NCI-H2107 (cell line): ENCODE data around the gene OPRD1.
"Not testable (repeated sequence)": the region's sequence is repeated elsewhere in the genome, so short reads cannot be mapped to it uniquely, and the experiment has no call there.

Source experiments
- DNase-seq: peaks from one replicate; lab custom pipeline; 2025; lab: John Stamatoyannopoulos, UW

OPRD1 gene

GRCh38 chr1:28811766-28812668, at the start of gene OPRD1:
Gene OPRD1, plus strand, starts transcription at chr1:28812170. Its CDS starts 214 bp downstream, at chr1:28812384.
- DNase-seq, result no peak

DNA sequence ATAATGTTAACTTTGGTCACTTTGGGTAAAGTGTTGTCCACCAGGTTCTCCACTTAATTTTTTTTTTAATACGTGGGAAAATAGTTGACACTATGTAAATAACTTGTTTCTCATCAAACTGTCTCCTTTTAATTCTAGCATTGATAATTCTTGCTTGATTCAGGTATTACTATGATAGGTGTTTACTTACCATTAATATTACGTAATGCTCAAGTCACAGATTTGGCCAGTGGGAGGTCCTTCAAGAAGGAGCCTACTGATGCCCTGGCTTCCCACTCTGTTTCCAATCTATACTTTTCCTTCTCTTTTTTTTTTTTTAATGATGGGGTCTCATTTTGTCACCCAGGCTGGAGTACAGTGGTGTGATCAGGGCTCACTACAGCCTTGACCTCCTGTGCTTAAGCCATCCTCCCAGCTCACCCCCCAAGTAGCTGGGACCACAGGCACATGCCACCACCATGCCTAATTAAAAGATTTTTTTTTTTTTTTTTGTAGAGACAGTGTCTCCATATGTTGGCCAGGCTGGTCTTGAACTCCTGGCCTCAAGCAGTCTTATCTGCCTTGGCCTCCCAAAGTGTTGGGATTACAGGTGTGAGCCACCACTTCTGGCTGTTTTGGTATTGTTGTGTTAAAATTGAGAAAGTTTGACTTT, 45.3 kb upstream of the OPRD1 start:
- DNase-seq, result no peak

- DNase-seq, result no peak
These were observed 41.3 kb upstream of the OPRD1 start for GRCh38 chr1:28770601-28771165.

DNA sequence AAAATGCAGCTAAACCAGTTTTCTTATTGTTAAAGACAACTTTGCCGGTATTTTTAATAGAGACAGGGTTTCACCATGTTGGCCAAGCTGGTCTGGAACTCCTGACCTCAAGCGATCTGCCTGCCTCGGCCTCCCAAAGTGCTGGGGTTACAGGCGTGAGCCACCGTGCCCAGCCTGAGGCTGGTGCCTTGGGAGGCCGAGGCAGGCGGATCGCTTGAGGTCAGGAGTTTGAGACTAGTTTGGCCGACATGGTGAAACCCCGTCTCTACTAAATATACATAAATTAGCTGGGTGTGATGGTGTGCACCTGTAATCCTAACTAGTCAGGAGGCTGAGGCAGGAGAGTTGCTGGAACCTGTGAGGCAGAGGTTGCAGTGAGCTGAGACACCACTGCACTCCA, 40.0 kb upstream of the OPRD1 start:
- DNase-seq, result not testable (repeated sequence)

GRCh38 chr1:28773105-28773504, 38.9 kb upstream of the OPRD1 start:
- no peak for DNase-seq

DNA sequence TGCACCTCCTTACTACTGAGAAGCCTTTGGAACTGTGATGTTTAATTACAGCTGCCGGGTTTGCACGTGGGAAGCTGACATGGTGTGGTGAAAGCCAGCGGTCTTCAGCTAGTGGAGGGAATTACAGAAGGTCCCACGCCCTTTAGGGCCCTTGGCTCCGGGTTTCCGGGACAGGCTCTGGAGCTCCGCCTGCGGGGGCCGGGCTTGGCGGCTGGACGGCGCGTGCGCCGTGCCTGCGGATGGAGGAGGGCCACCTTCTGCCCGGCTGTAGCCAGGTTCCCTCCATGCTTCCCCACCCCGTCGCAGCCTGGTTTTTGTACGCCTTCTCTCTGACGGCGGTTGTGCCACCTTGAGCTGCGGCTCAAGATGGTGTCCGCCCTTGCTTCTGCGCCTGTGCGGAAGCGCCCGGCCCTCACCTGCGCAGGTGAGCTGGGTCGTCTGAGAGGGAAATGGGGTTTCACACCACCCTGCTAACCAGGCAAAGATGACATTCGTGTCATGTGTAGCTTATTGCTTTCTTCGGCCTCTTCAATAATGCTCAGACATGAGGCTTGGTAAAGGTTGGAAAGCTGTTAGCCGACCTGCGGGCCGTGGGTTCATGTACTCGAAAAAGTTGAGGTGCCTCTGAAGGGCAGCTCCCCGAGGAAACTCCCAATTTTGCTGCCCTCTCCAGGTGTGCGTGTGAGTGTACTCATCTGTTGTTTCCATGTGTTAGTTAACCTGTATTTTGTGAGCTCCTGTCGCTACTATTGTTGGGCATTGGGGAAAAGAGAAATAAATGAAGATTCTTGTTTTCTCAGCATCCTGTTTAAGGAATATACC, 36.6 kb upstream of the OPRD1 start:
- peak; percentile 77 for DNase-seq

- no peak for DNase-seq
These were observed 35.6 kb upstream of the OPRD1 start for GRCh38 chr1:28776341-28776740.

DNA sequence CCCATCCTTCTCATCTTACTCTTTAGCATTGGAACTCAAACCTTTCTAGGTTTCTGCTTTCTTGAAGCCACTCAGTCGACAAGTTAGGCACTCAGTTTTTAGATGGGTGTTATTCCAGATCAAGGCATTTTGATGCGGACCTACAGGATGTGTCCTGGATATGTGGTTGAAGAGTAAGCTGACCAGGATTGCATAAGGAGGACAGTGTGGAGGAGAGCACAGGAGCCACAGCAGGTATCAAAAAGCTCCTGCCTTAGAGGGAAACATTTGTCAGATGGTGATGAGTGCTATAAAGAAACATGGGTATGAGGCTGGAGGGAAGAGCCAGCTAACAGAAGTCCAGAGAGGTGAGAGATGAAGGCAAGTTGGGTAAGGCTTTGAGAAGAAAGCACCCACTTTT, 33.9 kb upstream of the OPRD1 start:
- DNase-seq, result no peak

GRCh38 chr1:28779751-28780408, 32.1 kb upstream of the OPRD1 start:
- DNase-seq, result no peak

DNA sequence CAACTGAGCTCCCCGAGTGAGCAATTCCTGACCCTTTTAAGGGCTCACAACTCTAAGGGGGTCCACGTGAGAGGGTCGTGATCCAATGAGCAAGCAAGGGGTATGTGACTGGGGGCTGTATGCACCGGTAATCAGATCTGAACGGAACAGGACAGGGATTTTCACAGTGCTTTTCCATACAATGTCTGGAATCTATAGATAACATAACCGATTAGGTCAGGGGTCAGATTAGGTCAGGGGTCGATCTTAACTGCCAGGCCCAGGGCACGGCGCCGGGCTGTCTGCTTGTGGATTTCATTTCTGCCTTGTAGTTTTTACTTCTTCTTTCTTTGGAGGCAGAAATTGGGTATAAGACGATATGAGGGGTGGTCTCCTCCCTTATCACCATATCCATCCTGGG, 30.7 kb upstream of the OPRD1 start:
- DNase-seq, result no peak

GRCh38 chr1:28782011-28782410, 30.0 kb upstream of the OPRD1 start:
- DNase-seq, result no peak

DNA sequence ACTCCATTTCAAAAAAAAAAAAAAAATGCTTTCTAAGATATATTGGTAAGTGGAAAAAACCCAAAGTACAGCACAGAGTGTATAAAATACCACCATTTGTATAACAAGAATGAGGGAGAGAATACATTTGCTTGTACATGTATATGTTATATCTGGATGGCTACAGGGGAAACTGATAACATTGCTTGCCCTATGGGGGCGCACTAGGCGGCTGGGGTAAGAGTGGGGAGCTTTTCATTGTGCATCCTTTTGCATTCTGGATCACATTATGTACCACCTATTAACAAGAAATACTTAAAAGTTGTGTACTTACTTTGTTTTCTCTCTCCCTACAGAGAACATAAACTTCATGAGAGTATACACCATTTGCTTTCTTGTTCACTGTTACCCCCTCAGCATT, 28.6 kb upstream of the OPRD1 start:
- DNase-seq, result no peak

GRCh38 chr1:28789412-28789811, 22.6 kb upstream of the OPRD1 start:
- DNase-seq, result no peak

DNA sequence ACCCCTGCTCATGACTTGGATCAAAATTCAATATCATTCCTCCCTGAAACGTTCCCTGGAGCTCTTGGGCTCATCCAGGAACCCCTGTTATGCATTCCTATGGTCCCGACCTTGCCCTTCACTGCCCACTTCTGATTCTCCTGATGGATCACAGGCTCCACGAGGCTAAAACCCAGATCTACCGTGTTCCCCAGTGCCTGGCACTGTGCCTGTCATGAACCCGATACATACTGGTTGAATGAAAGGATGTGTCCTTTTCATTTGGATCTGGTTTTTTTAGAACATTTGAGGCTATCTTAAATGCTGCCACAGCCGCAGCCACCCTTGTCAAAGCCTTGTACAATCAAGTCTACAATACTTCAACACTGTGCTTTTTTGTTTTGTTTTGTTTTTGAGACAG, 22.2 kb upstream of the OPRD1 start:
- no peak for DNase-seq

DNA sequence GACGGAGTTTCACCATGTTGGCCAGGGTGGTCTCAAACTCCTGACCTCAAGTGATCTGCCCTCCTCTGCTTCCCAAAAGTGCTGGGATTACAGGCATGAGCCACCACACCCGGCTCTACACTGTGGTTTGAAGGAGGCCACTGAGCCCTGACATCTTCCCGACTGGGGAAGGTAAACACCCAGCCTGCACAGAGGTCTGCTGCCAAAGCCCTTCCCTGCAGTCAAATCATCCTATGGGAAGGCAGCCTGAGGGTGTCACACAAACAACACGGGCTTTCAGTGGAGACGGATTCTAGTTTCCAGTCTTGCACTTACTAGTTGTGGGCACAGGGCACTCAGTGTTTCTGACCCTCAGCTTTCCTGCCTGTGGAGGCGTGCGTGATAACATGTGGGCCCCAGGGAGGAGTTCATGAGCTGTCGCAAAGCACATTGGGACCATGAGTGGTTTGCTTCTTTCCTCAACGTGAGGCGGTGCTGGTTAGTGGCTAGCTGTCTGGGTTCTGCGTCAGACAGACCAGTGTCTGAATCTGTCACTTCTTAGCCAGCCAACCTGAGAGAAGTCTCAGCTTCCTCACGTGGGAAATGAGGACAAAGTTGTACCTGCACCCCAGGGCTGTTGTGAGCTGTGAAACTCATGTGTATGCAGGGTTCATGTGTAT, 21.5 kb upstream of the OPRD1 start:
- no peak for DNase-seq

GRCh38 chr1:28791929-28792328, 20.0 kb upstream of the OPRD1 start:
- not testable (repeated sequence) for DNase-seq

- DNase-seq, result peak; percentile 23
These were observed 19.3 kb upstream of the OPRD1 start for GRCh38 chr1:28792644-28793121.

GRCh38 chr1:28794582-28794981, 17.4 kb upstream of the OPRD1 start:
- not testable (repeated sequence) for DNase-seq

GRCh38 chr1:28796352-28797211, 15.4 kb upstream of the OPRD1 start:
- no peak for DNase-seq

GRCh38 chr1:28800324-28800723, 11.6 kb upstream of the OPRD1 start:
- DNase-seq, result no peak
